Spleen (tissue), 11 donors: ENCODE measurements around the gene DRC1. TPM values are rescaled to one million over a fixed set of nuclear protein-coding genes. Genes with fewer than 3 reads are reported as not detected.
A peak's percentile ranks its signal among the peaks of the same experiment; 100 is the strongest.

Experiments
- DNase-seq: peaks from one replicate; pipeline ENCODE4 v3.0.0-alpha.2; 2020
- H3K27ac ChIP-seq, 8 donors: fragments of 200-600 bp; sonication (generic) in 7 of 8; 1 replicate in 4 of 8; 2 replicates in 4 of 8; pipeline versions ENCODE4 v1.5.0 to v1.8.0; 2016 to 2021; ENCODE audit warnings: inconsistent platforms in 4 of 8, mild to moderate bottlenecking in 4 of 8, moderate library complexity in 1 of 8
- H3K27me3 ChIP-seq, 7 donors: fragments of 200-600 bp; sonication (generic) in 6 of 7; replicated peaks in 1 of 7; 1 replicate in 4 of 7; 2 replicates in 3 of 7; pipeline versions ENCODE4 v1.5.0 to v1.8.0; 2016 to 2021; ENCODE audit warnings: inconsistent platforms in 3 of 7, mild to moderate bottlenecking in 1 of 7
- H3K36me3 ChIP-seq, 6 donors: fragments of 200-600 bp; sonication (generic) in 5 of 6; 1 replicate in 4 of 6; 2 replicates in 2 of 6; pipeline versions ENCODE4 v1.5.0 to v1.8.0; 2016 to 2021; ENCODE audit warnings: inconsistent platforms in 2 of 6
- H3K4me1 ChIP-seq, 6 donors: fragments of 200-600 bp; sonication (generic) in 5 of 6; 1 replicate in 3 of 6; 2 replicates in 3 of 6; pipeline versions ENCODE4 v1.5.0 to v1.8.0; 2016 to 2021; ENCODE audit warnings: inconsistent platforms in 3 of 6
- H3K4me3 ChIP-seq, 8 donors: fragments of 200-600 bp; sonication (generic) in 7 of 8; 1 replicate in 4 of 8; 2 replicates in 4 of 8; pipeline versions ENCODE4 v1.5.0 to v1.8.0; 2016 to 2021; ENCODE audit warnings: inconsistent platforms in 4 of 8, mild to moderate bottlenecking in 4 of 8, moderate library complexity in 2 of 8
- H3K9me3 ChIP-seq, 8 donors: fragments of 200-600 bp; sonication (generic) in 7 of 8; 1 replicate in 4 of 8; 2 replicates in 4 of 8; pipeline versions ENCODE4 v1.5.0 to v1.8.0; 2016 to 2021; ENCODE audit warnings: inconsistent platforms in 4 of 8
- POLR2A ChIP-seq, 3 donors: fragments of 450-650 bp; IDR thresholded peaks; one replicate each; pipeline ENCODE4 v1.5.1; 2017; ENCODE audit warnings: antibody characterized with exemption in 3 of 3, mild to moderate bottlenecking in 1 of 3
- POLR2AphosphoS5 ChIP-seq, 3 donors: sonication (generic); formaldehyde crosslinking; IDR thresholded peaks; one replicate each; pipeline ENCODE4 v1.5.1; 2017; ENCODE audit warnings: antibody characterized with exemption in 3 of 3
- WGBS, 5 donors: extraction: QIAGEN DNeasy Blood & Tissue Kit in 3 of 5; methylation state at CpG; one replicate each; pipeline versions ENCODE4 v1.1.5 to v1.1.7; 2013 to 2018; 5-methylcytosine and 5-hydroxymethylcytosine counted together
- intact Hi-C: fragments of 100-400 bp; cut with DNase I; formaldehyde crosslinking; loops from one replicate; pipeline ENCODE4 v1.15.0; 2023; ENCODE audit warnings: low total_unique reads
- polyA plus RNA-seq, 3 donors: library from polyadenylated mRNA; stranded (reverse); fragments of 200-250 nt; gene quantifications; one replicate each; pipeline ENCODE4 v1.2.1, GENCODE V29; 2013
- total RNA-seq, 7 donors: library from RNA; depleted of rRNA in 3 of 7; stranded (reverse); fragments of >200 nt in 3 of 7; fragmentation: NEBNext Ultra II Directional in 4 of 7; extraction: Animal tissue kit (Norgen Biotek cat#: 25700) in 4 of 7; gene quantifications; one replicate each; pipeline versions ENCODE4 v1.1.0 to v1.2.1, GENCODE V29; 2016 to 2021
- TF ChIP-seq, protein P1 (sequence below), 11 experiments: fragments of 200-600 bp in 7 of 11; fragments of 450-650 bp in 4 of 11; sonication (generic) in 4 of 11; IDR thresholded peaks in 8 of 11; conservative IDR thresholded peaks in 3 of 11; 1 replicate in 7 of 11; 2 replicates in 4 of 11; pipeline versions ENCODE4 v1.4.0 to v1.8.0; 2016 to 2021; ENCODE audit warnings: antibody characterized with exemption in 11 of 11, inconsistent platforms in 4 of 11, mild to moderate bottlenecking in 1 of 11
- donor health status: healthy with polysubstance abuse.
- donor health status: DM: no; HTN: no; CAD: no; lungs with moderate emphysema.
- donor health status: DM: no; HTN: no; CAD: no.
- donor health status: Bipolar disorder and iron deficiency.
- donor health status: healthy.
- donor health status: DM: no; HTN: no; CAD: no.
- donor health status: DM: yes; HTN: yes; CAD: no.

DRC1 gene
- total and polyA plus RNA-seq, 10 donors, result 0.04 to 0.25 (median 0.23) TPM; not detected in 7

DNA sequence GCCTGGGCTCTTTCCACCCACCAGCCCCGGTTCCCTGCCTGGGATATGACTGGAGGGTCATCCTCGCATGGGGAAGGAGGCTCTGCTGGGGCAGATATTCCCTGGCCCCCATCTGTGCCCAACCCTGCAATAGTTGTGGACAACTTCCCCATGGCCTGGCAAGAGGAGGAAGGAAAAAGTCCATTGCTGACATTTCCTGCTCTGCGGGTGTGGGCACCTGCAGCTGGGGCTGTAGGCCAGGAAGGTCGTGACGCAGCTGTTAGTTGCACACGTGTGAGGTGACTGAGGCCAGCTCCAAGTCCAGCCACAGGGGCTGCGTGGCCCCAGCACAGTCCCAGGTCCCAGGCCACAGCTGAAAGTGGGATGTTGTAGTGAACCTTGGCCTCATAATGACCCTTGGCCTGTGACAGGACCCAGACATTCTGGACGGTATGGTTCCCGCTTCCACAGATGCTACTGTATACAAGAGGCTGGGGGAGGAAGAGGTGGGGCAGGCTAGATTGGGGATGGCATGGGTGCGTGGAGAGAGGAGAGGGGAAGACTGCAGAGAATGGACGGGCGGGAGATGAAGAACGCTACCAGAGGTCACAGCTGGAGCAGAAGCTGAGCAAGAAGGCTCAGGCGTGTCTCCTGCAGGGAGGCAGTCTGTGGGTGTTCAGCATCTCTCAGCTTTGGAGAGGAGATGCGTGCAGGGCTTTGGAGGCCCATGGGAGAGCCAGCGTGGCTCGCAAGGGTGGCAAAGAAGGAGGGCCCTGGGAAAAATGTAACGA lies 54.1 kb downstream of the DRC1 start:
- Histone ChIP-seq H3K4me3 (peak overlapping the region in 1 of 8 donors; percentile 38), H3K27ac (peak overlapping the region in 7 of 8 donors; percentile 39 to 82 (median 61)), H3K9me3 (no peaks in the 10 kb centered on the region), H3K36me3 (no peaks in the 10 kb centered on the region), H3K4me1 (peaks cover 0 to 63% (median 24%) of the 10 kb centered on the region in 6 donors), H3K27me3 (no peaks in the 10 kb centered on the region)
- peak; percentile 80 for DNase-seq
- peak; percentile 78 to 85 (median 81) for TF ChIP-seq POLR2AphosphoS5 (IDR thresholded peaks at IDR 0.05)
- TF ChIP-seq, protein P1, sequence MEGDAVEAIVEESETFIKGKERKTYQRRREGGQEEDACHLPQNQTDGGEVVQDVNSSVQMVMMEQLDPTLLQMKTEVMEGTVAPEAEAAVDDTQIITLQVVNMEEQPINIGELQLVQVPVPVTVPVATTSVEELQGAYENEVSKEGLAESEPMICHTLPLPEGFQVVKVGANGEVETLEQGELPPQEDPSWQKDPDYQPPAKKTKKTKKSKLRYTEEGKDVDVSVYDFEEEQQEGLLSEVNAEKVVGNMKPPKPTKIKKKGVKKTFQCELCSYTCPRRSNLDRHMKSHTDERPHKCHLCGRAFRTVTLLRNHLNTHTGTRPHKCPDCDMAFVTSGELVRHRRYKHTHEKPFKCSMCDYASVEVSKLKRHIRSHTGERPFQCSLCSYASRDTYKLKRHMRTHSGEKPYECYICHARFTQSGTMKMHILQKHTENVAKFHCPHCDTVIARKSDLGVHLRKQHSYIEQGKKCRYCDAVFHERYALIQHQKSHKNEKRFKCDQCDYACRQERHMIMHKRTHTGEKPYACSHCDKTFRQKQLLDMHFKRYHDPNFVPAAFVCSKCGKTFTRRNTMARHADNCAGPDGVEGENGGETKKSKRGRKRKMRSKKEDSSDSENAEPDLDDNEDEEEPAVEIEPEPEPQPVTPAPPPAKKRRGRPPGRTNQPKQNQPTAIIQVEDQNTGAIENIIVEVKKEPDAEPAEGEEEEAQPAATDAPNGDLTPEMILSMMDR (IDR thresholded peaks at IDR 0.05 in 8 of 11, conservative IDR thresholded peaks at IDR 0.05 in 3 of 11), result no peak
- intact Hi-C loops, result no loop called here
- 41 to 63% (median 53%) methylated on average over 15 to 18 of the region's 18 CpGs for WGBS, 5 donors

DNA sequence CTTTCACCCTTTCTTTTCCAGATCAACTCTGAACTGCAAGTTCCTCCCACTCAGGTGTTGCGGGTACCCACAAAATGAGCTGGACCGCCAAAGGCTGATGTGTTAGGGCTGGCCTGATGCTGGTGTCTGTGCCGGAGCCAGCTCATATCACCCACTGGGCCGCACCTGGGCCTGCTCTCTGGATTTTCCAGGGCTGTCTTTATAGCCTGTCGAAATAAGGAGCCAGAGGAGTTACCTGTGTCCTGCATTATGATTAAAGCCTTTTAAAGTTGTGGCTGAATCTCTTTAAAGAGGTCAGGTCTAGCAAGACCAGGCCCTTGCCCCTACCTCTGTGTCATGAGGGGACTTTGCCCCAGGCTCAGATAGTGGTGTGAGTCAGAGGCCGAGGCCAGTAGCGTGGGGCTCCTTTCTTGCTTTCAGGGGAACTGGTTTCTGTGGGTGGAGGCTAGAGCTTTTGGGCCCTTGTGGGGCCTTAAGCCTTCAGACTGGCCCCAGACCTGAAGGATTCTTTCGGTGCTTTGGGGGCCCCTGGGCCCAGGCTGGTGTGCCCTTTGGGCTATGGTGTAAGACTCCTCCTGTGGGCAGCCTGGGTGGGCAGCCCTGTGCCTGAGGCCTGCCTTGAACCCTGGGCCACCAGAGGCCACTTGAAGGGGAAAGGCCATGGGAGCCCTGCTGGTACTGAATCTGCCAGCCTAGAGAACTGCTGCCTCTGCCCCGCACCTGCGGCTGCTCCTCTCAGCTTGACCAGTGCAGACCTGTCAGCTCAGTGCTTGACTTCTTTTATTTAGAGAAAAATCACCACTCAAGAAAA lies 54.9 kb downstream of the DRC1 start:
- intact Hi-C loops, result no loop called here
- 83 to 94% (median 90%) methylated on average over 9 to 10 of the region's 10 CpGs for WGBS, 5 donors
- Histone ChIP-seq H3K4me3 (peak overlapping the region in 1 of 8 donors; percentile 38), H3K36me3 (no peaks in the 10 kb centered on the region), H3K27ac (peak overlapping the region in 6 of 8 donors; percentile 18 to 82 (median 64)), H3K4me1 (peaks cover 0 to 63% (median 24%) of the 10 kb centered on the region in 6 donors), H3K9me3 (no peaks in the 10 kb centered on the region), H3K27me3 (no peaks in the 10 kb centered on the region)
- DNase-seq, result peak; percentile 63
- no peak for TF ChIP-seq POLR2A (IDR thresholded peaks at IDR 0.05)
- TF ChIP-seq, protein P1 (IDR thresholded peaks at IDR 0.05 in 8 of 11, conservative IDR thresholded peaks at IDR 0.05 in 3 of 11), result no peak
- TF ChIP-seq POLR2AphosphoS5 (IDR thresholded peaks at IDR 0.05), result no peak

DNA sequence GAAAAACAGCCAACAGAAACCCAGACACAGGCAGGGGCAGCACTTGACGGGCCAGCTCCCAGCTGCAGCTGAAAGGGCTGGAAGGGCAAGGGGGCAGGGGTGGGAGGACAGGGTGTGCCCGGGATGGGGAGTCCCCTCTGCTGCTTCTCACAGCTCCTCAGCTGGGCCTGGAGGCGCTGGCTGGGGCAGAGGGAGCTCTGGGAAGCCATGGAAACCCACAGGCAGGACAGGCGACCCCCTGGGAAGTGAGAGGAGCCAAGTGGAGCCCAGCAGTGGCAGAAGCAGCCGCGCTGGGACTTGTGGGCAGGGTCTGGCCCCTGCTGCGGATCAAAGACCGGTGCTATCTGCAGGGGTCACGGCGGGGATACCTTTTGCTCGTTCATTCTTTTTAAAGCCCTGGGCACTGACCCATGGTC lies 55.5 kb downstream of the DRC1 start:
- Histone ChIP-seq H3K4me1 (peaks cover 0 to 65% (median 24%) of the 10 kb centered on the region in 6 donors), H3K9me3 (no peaks in the 10 kb centered on the region), H3K27ac (peak overlapping the region in 5 of 8 donors; percentile 18 to 82 (median 66)), H3K36me3 (no peaks in the 10 kb centered on the region), H3K4me3 (no peak overlapping the region), H3K27me3 (no peaks in the 10 kb centered on the region)
- TF ChIP-seq, protein P1 (IDR thresholded peaks at IDR 0.05 in 8 of 11, conservative IDR thresholded peaks at IDR 0.05 in 3 of 11), result no peak
- TF ChIP-seq POLR2AphosphoS5 (IDR thresholded peaks at IDR 0.05), result no peak
- no peak for TF ChIP-seq POLR2A (IDR thresholded peaks at IDR 0.05)
- peak; percentile 72 for DNase-seq
- WGBS, 5 donors, result 72 to 88% (median 83%) methylated on average over 2 to 11 of the region's 11 CpGs
- intact Hi-C loops, result no loop called here
